NCI-H82 treated with DMSO at 0.1 percent for 48 hours (cell line): ENCODE results near the gene ATP8A2.
"Not testable (repeated sequence)": the region's sequence is repeated elsewhere in the genome, so short reads cannot be mapped to it uniquely, and the experiment has no call there.

ENCODE experiments used
- DNase-seq: peaks from one replicate; lab custom pipeline; 2025; ENCODE audit not compliant: unreplicated experiment; lab: John Stamatoyannopoulos, UW

Gene ATP8A2

GRCh38 chr13:25784119-25784518, 412.3 kb downstream of the ATP8A2 start:
- no peak for DNase-seq

GRCh38 chr13:25790137-25790536, 418.4 kb downstream of the ATP8A2 start:
- DNase-seq: not testable (repeated sequence)

GRCh38 chr13:25795277-25795676, 423.5 kb downstream of the ATP8A2 start:
- DNase-seq: no peak

GRCh38 chr13:25796474-25796873, 424.7 kb downstream of the ATP8A2 start:
- no peak for DNase-seq

GRCh38 chr13:25798998-25799397, 427.2 kb downstream of the ATP8A2 start:
- DNase-seq: no peak

- DNase-seq: no peak
Observed at GRCh38 chr13:25800523-25800922, 428.7 kb downstream of the ATP8A2 start.

- DNase-seq: no peak
Observed at GRCh38 chr13:25802579-25802978, 430.8 kb downstream of the ATP8A2 start.

- no peak for DNase-seq
Observed at GRCh38 chr13:25803641-25804040, 431.9 kb downstream of the ATP8A2 start.

- DNase-seq: no peak
Observed at GRCh38 chr13:25806264-25806974, 434.6 kb downstream of the ATP8A2 start.

- DNase-seq: no peak
Observed at GRCh38 chr13:25807562-25807961, 435.8 kb downstream of the ATP8A2 start.

- no peak for DNase-seq
Observed at GRCh38 chr13:25811506-25811905, 439.7 kb downstream of the ATP8A2 start.

- no peak for DNase-seq
Observed at GRCh38 chr13:25816239-25816638, 444.5 kb downstream of the ATP8A2 start.

- DNase-seq: no peak
Observed at GRCh38 chr13:25819856-25820530, 448.2 kb downstream of the ATP8A2 start.

GRCh38 chr13:25821776-25822175, 450.0 kb downstream of the ATP8A2 start:
- DNase-seq: no peak

- DNase-seq: not testable (repeated sequence)
Observed at GRCh38 chr13:25827221-25827620, 455.4 kb downstream of the ATP8A2 start.

GRCh38 chr13:25827831-25828465, 456.2 kb downstream of the ATP8A2 start:
- DNase-seq: no peak

GRCh38 chr13:25833761-25834160, 462.0 kb downstream of the ATP8A2 start:
- no peak for DNase-seq

GRCh38 chr13:25836574-25837336, 465.0 kb downstream of the ATP8A2 start:
- DNase-seq: no peak

GRCh38 chr13:25839371-25839770, 467.6 kb downstream of the ATP8A2 start:
- DNase-seq: no peak

- no peak for DNase-seq
Observed at GRCh38 chr13:25840261-25840660, 468.5 kb downstream of the ATP8A2 start.

- no peak for DNase-seq
Observed at GRCh38 chr13:25840931-25841330, 469.2 kb downstream of the ATP8A2 start.
